Loucy (cell line): Measurements from ENCODE around the gene RB1.

Source experiments
- CTCF ChIP-seq: fragments of 200-600 bp; sonication (generic); conservative IDR thresholded peaks from 2 replicates; pipeline ENCODE4 v1.5.1; 2014; ENCODE audit warnings: mild to moderate bottlenecking, antibody characterized with exemption, low read length
- EZH2phosphoT487 ChIP-seq: fragments of 200-600 bp; IDR thresholded peaks from 2 replicates; pipeline ENCODE4 v1.6.1; 2018; ENCODE audit warnings: antibody characterized with exemption, mild to moderate bottlenecking, moderate library complexity, borderline replicate concordance

- TF ChIP-seq CTCF (no peak), EZH2phosphoT487 (no peak)
Measured at GRCh38 chr13:48398450-48399095, 95.0 kb downstream of the RB1 start.
